GM21447 (cell line): ENCODE measurements around the gene SMIM45.

Source experiments
- ATAC-seq: cut with Tn5 transposase; IDR thresholded peaks from one replicate; pipeline ENCODE4 v1.9.1; 2021; ENCODE audit not compliant: unreplicated experiment

Gene SMIM45

GRCh38 chr22:41915786-41916493, 36.0 kb upstream of the SMIM45 start:
- ATAC-seq: no peak

GRCh38 chr22:41916745-41917358, 35.1 kb upstream of the SMIM45 start:
- no peak for ATAC-seq

- ATAC-seq: no peak
Measured at GRCh38 chr22:41917375-41917902, 34.5 kb upstream of the SMIM45 start.

- no peak for ATAC-seq
Measured at GRCh38 chr22:41917903-41918791, 33.8 kb upstream of the SMIM45 start.

- ATAC-seq: peak; percentile 46
Measured at GRCh38 chr22:41919357-41920224, 32.4 kb upstream of the SMIM45 start.

GRCh38 chr22:41920271-41920976, 31.5 kb upstream of the SMIM45 start:
- peak; percentile 15 for ATAC-seq

- ATAC-seq: no peak
Measured at GRCh38 chr22:41922328-41922727, 29.6 kb upstream of the SMIM45 start.

GRCh38 chr22:41922940-41923594, 28.9 kb upstream of the SMIM45 start:
- ATAC-seq: no peak

GRCh38 chr22:41923595-41924276, 28.2 kb upstream of the SMIM45 start:
- ATAC-seq: no peak

- ATAC-seq: no peak
Measured at GRCh38 chr22:41925783-41926460, 26.0 kb upstream of the SMIM45 start.

GRCh38 chr22:41927813-41928212, 24.1 kb upstream of the SMIM45 start:
- no peak for ATAC-seq

- ATAC-seq: no peak
Measured at GRCh38 chr22:41928593-41929417, 23.1 kb upstream of the SMIM45 start.

GRCh38 chr22:41929418-41929810, 22.5 kb upstream of the SMIM45 start:
- ATAC-seq: no peak

GRCh38 chr22:41931701-41932269, 20.2 kb upstream of the SMIM45 start:
- no peak for ATAC-seq

- ATAC-seq: no peak
Measured at GRCh38 chr22:41932353-41932752, 19.6 kb upstream of the SMIM45 start.

- ATAC-seq: no peak
Measured at GRCh38 chr22:41933411-41934177, 18.4 kb upstream of the SMIM45 start.
